ENCODE measurements around the gene MMP17.
"Not testable (repeated sequence)": the region's sequence is repeated elsewhere in the genome, so short reads cannot be mapped to it uniquely, and the experiment has no call there.

The MMP17 gene

GRCh38 chr12:131867471-131867870 is 39.3 kb downstream of the MMP17 start:
- no peak for DNase-seq

- no peak for DNase-seq
Measured at GRCh38 chr12:131867891-131868675, 39.9 kb downstream of the MMP17 start.

GRCh38 chr12:131869871-131870418 is 41.8 kb downstream of the MMP17 start:
- no peak for DNase-seq

GRCh38 chr12:131871677-131872076 is 43.5 kb downstream of the MMP17 start:
- no peak for DNase-seq

- DNase-seq: no peak
Measured at GRCh38 chr12:131872154-131873051, 44.2 kb downstream of the MMP17 start.

GRCh38 chr12:131873293-131873692 is 45.1 kb downstream of the MMP17 start:
- no peak for DNase-seq

GRCh38 chr12:131874972-131875371 is 46.8 kb downstream of the MMP17 start:
- DNase-seq: not testable (repeated sequence)

GRCh38 chr12:131877216-131877615 is 49.0 kb downstream of the MMP17 start:
- not testable (repeated sequence) for DNase-seq

- DNase-seq: not testable (repeated sequence)
Measured at GRCh38 chr12:131878436-131878835, 50.2 kb downstream of the MMP17 start.

- DNase-seq: no peak
Measured at GRCh38 chr12:131882804-131883520, 54.8 kb downstream of the MMP17 start.

- DNase-seq: no peak
Measured at GRCh38 chr12:131883521-131883900, 55.3 kb downstream of the MMP17 start.

GRCh38 chr12:131885076-131885475 is 56.9 kb downstream of the MMP17 start:
- DNase-seq: not testable (repeated sequence)

GRCh38 chr12:131885543-131886057 is 57.4 kb downstream of the MMP17 start:
- DNase-seq: no peak

- DNase-seq: not testable (repeated sequence)
Measured at GRCh38 chr12:131891722-131892121, 63.5 kb downstream of the MMP17 start.

- no peak for DNase-seq
Measured at GRCh38 chr12:131892711-131893604, 64.8 kb downstream of the MMP17 start.

GRCh38 chr12:131893605-131894312 is 65.6 kb downstream of the MMP17 start:
- no peak for DNase-seq

GRCh38 chr12:131894313-131894860 is 66.2 kb downstream of the MMP17 start, which contains the start of gene ULK1:
TSS of gene ULK1 (plus strand) at chr12:131894622. CDS start at chr12:131895002, 380 bp downstream.
- DNase-seq: peak; percentile 89 to 91

- DNase-seq: no peak
Measured at GRCh38 chr12:131894981-131895639, 66.9 kb downstream of the MMP17 start.

GRCh38 chr12:131895640-131896079 is 67.5 kb downstream of the MMP17 start:
- DNase-seq: no peak
